Cardiac fibroblast (primary cell): ENCODE results near the gene SPHK2.

Experiments
- DNase-seq, 2 donors: peaks; one replicate each; pipeline versions ENCODE4 v3.0.0 to v3.0.0-alpha.2; 2010; ENCODE audit warnings: low read depth in 2 of 2
- H3K4me3 ChIP-seq, 2 donors: replicated peaks in 1 of 2; 1 replicate in 1 of 2; 2 replicates in 1 of 2; pipeline ENCODE4 v1.5.1; 2011; ENCODE audit warnings: low read depth in 2 of 2, low read length in 2 of 2, mild to moderate bottlenecking in 2 of 2, moderate library complexity in 1 of 2
- CTCF ChIP-seq: IDR thresholded peaks from one replicate; pipeline ENCODE4 v1.5.1; 2011; ENCODE audit warnings: low read depth, mild to moderate bottlenecking, low read length, inconsistent platforms

SPHK2 gene

GRCh38 chr19:48646001-48646721 lies 26.9 kb downstream of the SPHK2 start, which contains the start of gene CA11:
Gene CA11, minus strand, starts transcription at chr19:48646187. Its CDS starts 555 bp downstream, at chr19:48645632.
- TF ChIP-seq CTCF = peak; percentile 91
- peak; percentile 77 to 89 for DNase-seq
- peak within 1 kb of the TSS; percentile 48 to 50 for H3K4me3 ChIP-seq

GRCh38 chr19:48646722-48647216 lies 27.5 kb downstream of the SPHK2 start:
- DNase-seq = no peak
- H3K4me3 ChIP-seq = peak overlapping the region; percentile 48 to 50
- no peak for TF ChIP-seq CTCF

- TF ChIP-seq CTCF = no peak
- H3K4me3 ChIP-seq = no peak overlapping the region
- DNase-seq = no peak
Observed at GRCh38 chr19:48648134-48648533, 28.8 kb downstream of the SPHK2 start.

- no peak for TF ChIP-seq CTCF
- no peak for DNase-seq
- no peak overlapping the region for H3K4me3 ChIP-seq
Observed at GRCh38 chr19:48650974-48651682, 31.8 kb downstream of the SPHK2 start.

GRCh38 chr19:48651683-48652048 lies 32.4 kb downstream of the SPHK2 start:
- TF ChIP-seq CTCF = no peak
- no peak overlapping the region for H3K4me3 ChIP-seq
- no peak for DNase-seq

DNA sequence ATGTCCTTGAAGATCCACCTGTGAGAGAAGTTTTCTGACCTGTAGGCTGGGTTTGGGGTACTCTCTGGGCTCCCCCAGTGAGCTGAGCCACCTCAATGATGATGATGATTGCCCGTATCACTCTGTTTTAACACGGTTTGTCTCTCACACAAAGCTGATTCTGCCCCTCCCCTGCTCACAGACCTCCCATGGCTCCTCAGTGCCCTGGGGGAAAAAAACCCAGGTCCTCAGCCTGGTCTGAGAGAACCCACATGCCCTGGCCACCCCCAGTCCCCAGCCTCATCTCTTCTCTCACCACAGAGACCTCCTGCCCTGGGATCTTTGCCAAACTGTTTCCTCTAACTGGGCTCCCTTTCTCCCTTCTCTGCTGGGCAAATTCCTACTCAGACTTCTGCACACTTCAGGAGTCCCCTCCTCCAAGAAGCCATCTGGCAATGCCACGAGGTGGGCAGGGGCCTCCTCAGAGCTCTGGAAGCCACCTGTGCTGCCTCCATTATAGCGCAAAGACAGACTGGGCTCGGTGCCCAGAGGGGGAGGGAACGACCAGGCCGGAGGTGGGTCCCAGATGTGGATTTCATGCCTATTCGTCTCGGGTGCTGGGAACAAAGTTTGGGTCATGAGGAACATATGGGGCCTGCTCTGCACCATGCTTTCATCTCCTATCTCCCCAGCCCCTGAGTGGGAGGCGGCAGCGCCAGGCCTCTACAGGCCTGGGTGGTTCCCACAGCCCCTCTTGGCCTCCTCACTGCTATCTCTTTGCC lies 35.2 kb downstream of the SPHK2 start:
- TF ChIP-seq CTCF = no peak
- no peak for DNase-seq
- H3K4me3 ChIP-seq = no peak overlapping the region
